GM23248 (cell line): Measurements from ENCODE around the gene SCYL2. TPM values are rescaled to one million over a fixed set of nuclear protein-coding genes. Genes with fewer than 3 reads are reported as not detected.

Source experiments
- DNase-seq: peaks from one replicate; pipeline ENCODE4 v3.0.0-alpha.2; 2015
- H2AFZ ChIP-seq: fragments of 200-600 bp; sonication (generic); 2 replicates; pipeline ENCODE4 v1.6.1; 2016; ENCODE audit warnings: antibody characterized with exemption
- H3F3A ChIP-seq: fragments of 200-600 bp; sonication (generic); 2 replicates; pipeline ENCODE4 v1.6.1; 2016; ENCODE audit warnings: mild to moderate bottlenecking, antibody characterized with exemption, mixed run types; ENCODE audit not compliant: insufficient read depth
- H3K27ac ChIP-seq: fragments of 200-600 bp; sonication (generic); 2 replicates; pipeline ENCODE4 v1.5.1; 2016; ENCODE audit warnings: mild to moderate bottlenecking
- H3K27me3 ChIP-seq: fragments of 200-600 bp; sonication (generic); replicated peaks from 2 replicates; pipeline ENCODE4 v1.6.1; 2016; ENCODE audit warnings: mild to moderate bottlenecking; ENCODE audit not compliant: insufficient read depth
- H3K36me3 ChIP-seq: fragments of 200-600 bp; sonication (generic); 2 replicates; pipeline ENCODE4 v1.6.1; 2016; ENCODE audit warnings: low read depth, mild to moderate bottlenecking
- H3K4me1 ChIP-seq: fragments of 200-600 bp; sonication (generic); 2 replicates; pipeline ENCODE4 v1.6.1; 2016; ENCODE audit warnings: mild to moderate bottlenecking; ENCODE audit not compliant: insufficient read depth
- H3K4me2 ChIP-seq: fragments of 200-600 bp; sonication (generic); one replicate; pipeline ENCODE4 v1.6.1; 2016; ENCODE audit warnings: mild to moderate bottlenecking; ENCODE audit not compliant: unreplicated experiment
- H3K4me3 ChIP-seq: fragments of 200-600 bp; sonication (generic); 2 replicates; pipeline ENCODE4 v1.5.1; 2016; ENCODE audit warnings: mild to moderate bottlenecking
- H3K79me2 ChIP-seq: fragments of 200-600 bp; sonication (generic); 2 replicates; pipeline ENCODE4 v1.6.1; 2016; ENCODE audit warnings: mild to moderate bottlenecking; ENCODE audit not compliant: insufficient read depth
- H3K9ac ChIP-seq: fragments of 200-600 bp; sonication (generic); 2 replicates; pipeline ENCODE4 v1.6.1; 2016; ENCODE audit warnings: mild to moderate bottlenecking
- H3K9me2 ChIP-seq: fragments of 200-600 bp; sonication (generic); 2 replicates; pipeline ENCODE4 v1.6.1; 2016; ENCODE audit warnings: mixed run types, mild to moderate bottlenecking, moderate library complexity; ENCODE audit not compliant: insufficient read depth
- H3K9me3 ChIP-seq: fragments of 200-600 bp; sonication (generic); one replicate; pipeline ENCODE4 v1.6.1; 2017; ENCODE audit warnings: low read depth
- H4K20me1 ChIP-seq: fragments of 200-600 bp; sonication (generic); 2 replicates; pipeline ENCODE4 v1.6.0; 2016; ENCODE audit not compliant: insufficient read depth
- EZH2 ChIP-seq: fragments of 200-600 bp; sonication (generic); IDR thresholded peaks from 2 replicates; pipeline ENCODE4 v1.6.1; 2018; ENCODE audit warnings: antibody characterized with exemption, mild to moderate bottlenecking; ENCODE audit not compliant: insufficient read depth, poor library complexity, severe bottlenecking
- EZH2phosphoT487 ChIP-seq: fragments of 200-600 bp; sonication (generic); IDR thresholded peaks from 2 replicates; pipeline ENCODE4 v1.6.1; 2018; ENCODE audit warnings: antibody characterized with exemption, moderate library complexity, mild to moderate bottlenecking, low read depth; ENCODE audit not compliant: insufficient read depth
- WGBS, 2 experiments: methylation state at CpG; one replicate each; pipeline ENCODE4 v1.1.6; 2015 to 2017; ENCODE audit warnings: low lambda C conversion rate in 2 of 2, low coverage in 1 of 2; ENCODE audit errors: missing lambda C conversion rate in 2 of 2; 5-methylcytosine and 5-hydroxymethylcytosine counted together
- in situ Hi-C: fragments of 300-500 bp; cut with MboI; formaldehyde crosslinking; loops from 2 replicates; pipeline ENCODE4 v1.15.0; 2020
- polyA plus RNA-seq: library from polyadenylated mRNA; unstranded; fragments of >200 nt; fragmentation: Nextera tagmentation; extraction: Ambion mirVana; gene quantifications from 2 replicates; pipeline ENCODE4 v1.2.1, GENCODE V29; 2016
- total RNA-seq: library from RNA; depleted of rRNA; stranded (reverse); fragments of >200 nt; shearing (Covaris generic); gene quantifications from 2 replicates; pipeline ENCODE4 v1.2.3, GENCODE V29; 2014

Gene SCYL2
- total and polyA plus RNA-seq, 2 experiments from 2014 or later = 28.3 to 45.0 TPM

DNA sequence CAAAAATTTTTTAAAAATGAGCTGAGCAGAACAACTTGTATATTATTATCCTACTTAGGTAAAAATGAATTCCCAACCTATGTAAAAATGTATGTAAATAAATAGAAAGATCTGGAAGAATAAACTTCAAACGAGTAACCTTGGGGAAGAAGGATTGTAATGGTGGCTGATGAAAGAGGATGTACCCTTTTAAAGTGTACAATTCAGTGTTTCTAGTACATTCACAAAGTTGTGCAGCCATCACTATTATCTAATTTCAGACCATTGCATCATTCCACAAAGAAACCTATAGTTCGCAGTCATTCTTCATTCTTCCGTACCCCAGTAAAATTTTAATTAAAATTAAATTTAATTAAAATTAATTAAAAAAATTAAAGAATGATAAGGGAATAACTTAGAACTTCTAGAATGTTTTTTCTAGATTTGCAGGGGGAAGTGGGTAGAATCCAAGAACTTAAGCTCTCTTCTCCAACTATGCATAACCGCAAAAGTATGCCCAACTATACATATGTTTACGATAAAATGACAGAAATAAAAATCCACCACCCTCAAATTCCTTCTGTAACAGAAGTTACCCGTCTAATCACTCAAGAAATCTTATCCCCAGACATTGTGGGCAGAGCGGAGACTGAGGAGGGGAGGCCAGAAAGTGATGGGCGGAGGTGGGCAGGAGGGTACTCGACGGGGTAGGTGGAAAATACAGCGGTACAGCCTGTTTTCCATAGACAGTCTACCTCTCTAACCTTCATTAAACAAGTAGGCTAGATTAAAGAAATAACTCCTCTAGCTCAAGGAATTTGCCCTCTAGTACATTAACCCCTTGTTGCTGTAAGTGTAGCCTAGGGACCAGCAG, 1.0 kb upstream of the SCYL2 start:
- Histone ChIP-seq H3K4me3 (peak overlapping the region; percentile 93), H4K20me1 (no peaks in the 10 kb centered on the region), H2AFZ (peak overlapping the region; percentile 99), H3K4me1 (peaks cover 16% of the 10 kb centered on the region), H3K9me2 (no peaks in the 10 kb centered on the region), H3K27ac (peak overlapping the region; percentile 85), H3K27me3 (no peaks in the 10 kb centered on the region), H3K4me2 (peak overlapping the region; percentile 84), H3F3A (peaks cover 14% of the 10 kb centered on the region), H3K36me3 (no peaks in the 10 kb centered on the region), H3K9ac (peak overlapping the region; percentile 95), H3K9me3 (no peaks in the 10 kb centered on the region), H3K79me2 (peaks cover 35% of the 10 kb centered on the region)
- in situ Hi-C loops = no loop called here
- DNase-seq = peak; percentile 14
- TF ChIP-seq EZH2phosphoT487 = no peak
- TF ChIP-seq EZH2 = no peak
- WGBS, 2 experiments = 44 to 46% methylated on average over 11 of the region's 11 CpGs

GRCh38 chr12:100266585-100266834, 467 bp upstream of the SCYL2 start:
- peak overlapping the region; percentile 95 for H3K9ac ChIP-seq
- WGBS, 2 experiments = 0 to 2% methylated on average over 5 to 6 of the region's 6 CpGs

GRCh38 chr12:100267603-100268281, 765 bp downstream of the SCYL2 start:
- H3K27ac ChIP-seq = peak overlapping the region; percentile 85
- H3K27me3 ChIP-seq = no peaks in the 10 kb centered on the region
- H3K4me2 ChIP-seq = peak overlapping the region; percentile 99
- 0 out of 2 replicates have a peak, but pooled peaks cover 3% of the 10 kb centered on the region for H4K20me1 ChIP-seq
- peaks cover 53% of the 10 kb centered on the region for H3K79me2 ChIP-seq
- no peaks in the 10 kb centered on the region for H3K9me2 ChIP-seq
- peak overlapping the region; percentile 99 for H2AFZ ChIP-seq
- peak overlapping the region; percentile 95 for H3K9ac ChIP-seq
- peak; percentile 69 for DNase-seq
- in situ Hi-C loops = no loop called here
- H3K4me3 ChIP-seq = peak overlapping the region; percentile 93
- peaks cover 14% of the 10 kb centered on the region for H3F3A ChIP-seq
- WGBS, 2 experiments = 2 to 4% methylated on average over 27 to 33 of the region's 33 CpGs
- TF ChIP-seq EZH2phosphoT487 (no peak), EZH2 (no peak)
- H3K9me3 ChIP-seq = no peaks in the 10 kb centered on the region
- peaks cover 21% of the 10 kb centered on the region for H3K4me1 ChIP-seq
- H3K36me3 ChIP-seq = no peaks in the 10 kb centered on the region

More at GRCh38 chr12:100266585-100266834, 467 bp upstream of the SCYL2 start:
- H2AFZ ChIP-seq = peak overlapping the region; percentile 99
- H3K4me3 ChIP-seq = peak overlapping the region; percentile 93
- TF ChIP-seq EZH2 = no peak
- no peak for TF ChIP-seq EZH2phosphoT487
- H3F3A ChIP-seq = peaks cover 14% of the 10 kb centered on the region
- peaks cover 20% of the 10 kb centered on the region for H3K4me1 ChIP-seq
- no peaks in the 10 kb centered on the region for H3K36me3 ChIP-seq
- peak overlapping the region; percentile 84 for H3K4me2 ChIP-seq
- no peak for DNase-seq
- in situ Hi-C loops = no loop called here
- H3K79me2 ChIP-seq = peaks cover 41% of the 10 kb centered on the region
- H3K27ac ChIP-seq = peak overlapping the region; percentile 85
- no peaks in the 10 kb centered on the region for H3K9me2 ChIP-seq
- H3K27me3 ChIP-seq = no peaks in the 10 kb centered on the region
- no peaks in the 10 kb centered on the region for H3K9me3 ChIP-seq
- no peaks in the 10 kb centered on the region for H4K20me1 ChIP-seq

DNA sequence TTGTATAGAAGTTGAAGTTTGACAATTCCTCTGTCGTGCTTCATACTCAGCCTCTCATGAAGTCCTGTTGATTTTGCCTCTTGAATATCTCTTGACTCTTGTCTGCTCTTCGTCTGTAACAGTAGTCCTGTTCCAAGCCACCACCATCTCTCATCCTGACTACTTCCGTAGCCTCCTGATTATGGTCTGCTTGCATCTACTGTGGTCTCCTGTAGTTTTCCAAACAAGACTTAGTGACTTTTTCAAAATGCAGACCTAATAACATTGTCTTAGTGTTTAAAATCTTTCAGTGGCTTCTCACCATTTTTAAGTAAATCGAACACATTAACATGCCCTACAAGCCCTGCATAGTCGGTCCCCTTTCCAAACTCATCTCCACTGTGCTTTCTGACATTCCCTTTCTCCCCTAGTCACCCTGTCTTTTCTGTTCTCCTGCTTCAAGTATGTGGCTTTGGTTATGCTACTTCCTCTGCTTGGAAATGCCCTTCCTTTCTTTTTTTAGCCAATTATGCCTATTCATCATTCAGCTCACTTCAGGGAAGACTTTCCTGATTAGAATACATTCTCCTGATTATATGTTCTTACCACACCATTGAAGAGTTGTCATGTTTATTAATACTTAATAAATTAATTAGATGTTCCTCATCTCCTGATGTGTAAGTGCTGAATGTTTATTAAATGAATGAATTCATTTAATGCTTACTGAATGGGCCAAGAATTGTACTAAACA, 2.0 kb downstream of the SCYL2 start:
- Histone ChIP-seq H3K36me3 (no peaks in the 10 kb centered on the region), H4K20me1 (0 out of 2 replicates have a peak, but pooled peaks cover 3% of the 10 kb centered on the region), H3F3A (peaks cover 14% of the 10 kb centered on the region), H3K4me1 (peaks cover 27% of the 10 kb centered on the region), H3K79me2 (peaks cover 66% of the 10 kb centered on the region), H3K9me2 (no peaks in the 10 kb centered on the region), H2AFZ (no peak overlapping the region), H3K27ac (peak overlapping the region; percentile 85), H3K4me2 (peak overlapping the region; percentile 99), H3K9me3 (no peaks in the 10 kb centered on the region), H3K4me3 (peak overlapping the region; percentile 93), H3K27me3 (no peaks in the 10 kb centered on the region), H3K9ac (peak overlapping the region; percentile 95)
- WGBS, 2 experiments = 64 to 74% methylated on average over 5 of the region's 5 CpGs
- peak; percentile 32 for DNase-seq
- TF ChIP-seq EZH2 (no peak), EZH2phosphoT487 (no peak)
- in situ Hi-C loops = no loop called here
